Calu3 (cell line): ENCODE results near the gene SH3RF2. TPM values are rescaled to one million over a fixed set of nuclear protein-coding genes. Genes with fewer than 3 reads are reported as not detected.
A peak's percentile ranks its signal among the peaks of the same experiment; 100 is the strongest.

Experiments used
- BruUV-seq: library from RNA; stranded (reverse); fragments of 400-500 nt; replicated peaks from 2 replicates; lab custom pipeline; 2021; lab: Mats Ljungman, UMichigan
- CTCF ChIA-PET: fragments of 300-600 bp; sonication (Branson Sonifier 250); formaldehyde crosslinking; loops from one replicate; lab custom pipeline; 2022; ENCODE audit warnings: antibody characterized with exemption; lab: Charles Lee
- DNase-seq: peaks from one replicate; pipeline ENCODE4 v3.0.0; 2022
- H3K27ac Mint-ChIP-seq: one replicate; pipeline ENCODE4 v1.8.0; 2022; ENCODE audit warnings: mixed read lengths; ENCODE audit not compliant: unreplicated experiment
- H3K27me3 Mint-ChIP-seq: one replicate; pipeline ENCODE4 v1.8.0; 2022; ENCODE audit warnings: mixed read lengths; ENCODE audit not compliant: unreplicated experiment
- H3K36me3 Mint-ChIP-seq: one replicate; pipeline ENCODE4 v1.8.0; 2022; ENCODE audit warnings: mild to moderate bottlenecking, moderate library complexity, mixed read lengths; ENCODE audit not compliant: insufficient read depth, unreplicated experiment
- H3K4me1 Mint-ChIP-seq: one replicate; pipeline ENCODE4 v1.8.0; 2022; ENCODE audit warnings: mild to moderate bottlenecking, low read depth, mixed read lengths; ENCODE audit not compliant: unreplicated experiment
- H3K4me3 Mint-ChIP-seq: one replicate; pipeline ENCODE4 v1.8.0; 2022; ENCODE audit warnings: mild to moderate bottlenecking, low read depth, moderate library complexity, mixed read lengths; ENCODE audit not compliant: unreplicated experiment
- H3K9me3 Mint-ChIP-seq: one replicate; pipeline ENCODE4 v1.8.0; 2022; ENCODE audit warnings: low read depth, mixed read lengths; ENCODE audit not compliant: unreplicated experiment
- CTCF ChIP-seq: fragments of 200-600 bp; IDR thresholded peaks from one replicate; pipeline ENCODE4 v1.8.0; 2022; ENCODE audit warnings: antibody characterized with exemption; ENCODE audit not compliant: unreplicated experiment
- intact Hi-C: fragments of 100-400 bp; cut with micrococcal nuclease; formaldehyde crosslinking; loops from one replicate; pipeline ENCODE4 v1.10.0; 2022; ENCODE audit not compliant: unreplicated experiment
- total RNA-seq: library from RNA; stranded (reverse); gene quantifications from 2 replicates; pipeline ENCODE4 v1.2.3, GENCODE V29; 2022

Gene SH3RF2
- total RNA-seq, 1 experiment from 2014 or later = 21.9 TPM

GRCh38 chr5:145898171-145898570 is 38.2 kb upstream of the SH3RF2 start:
- H3K4me1 Mint-ChIP-seq = peaks cover 7% of the 10 kb centered on the region
- no peaks in the 10 kb centered on the region for H3K36me3 Mint-ChIP-seq
- no peaks in the 10 kb centered on the region for H3K9me3 Mint-ChIP-seq
- no peak for DNase-seq
- H3K27ac Mint-ChIP-seq = no peak overlapping the region
- no peak for TF ChIP-seq CTCF
- CTCF ChIA-PET = no interaction called here
- intact Hi-C loops = no loop called here
- no peaks in the 10 kb centered on the region for H3K27me3 Mint-ChIP-seq
- H3K4me3 Mint-ChIP-seq = no peak overlapping the region
- BruUV-seq = no TSS peak

- H3K9me3 Mint-ChIP-seq = no peaks in the 10 kb centered on the region
- CTCF ChIA-PET = interaction anchor here (1.5 kb wide), 1 partner anchor 14 kb away, joined by 3 read pairs; no protein-coding TSS in a partner anchor
- intact Hi-C loops = no loop called here
- no TSS peak for BruUV-seq
- no peak for TF ChIP-seq CTCF
- H3K4me1 Mint-ChIP-seq = no peaks in the 10 kb centered on the region
- no peak overlapping the region for H3K4me3 Mint-ChIP-seq
- H3K27me3 Mint-ChIP-seq = no peaks in the 10 kb centered on the region
- DNase-seq = no peak
- H3K36me3 Mint-ChIP-seq = no peaks in the 10 kb centered on the region
- no peak overlapping the region for H3K27ac Mint-ChIP-seq
Measured at GRCh38 chr5:145902421-145902820, 34.0 kb upstream of the SH3RF2 start.

GRCh38 chr5:145903113-145903512 is 33.3 kb upstream of the SH3RF2 start:
- Mint-ChIP-seq H3K36me3 (no peaks in the 10 kb centered on the region), H3K27me3 (no peaks in the 10 kb centered on the region), H3K4me1 (peaks cover 2% of the 10 kb centered on the region), H3K4me3 (no peak overlapping the region), H3K27ac (no peak overlapping the region), H3K9me3 (no peaks in the 10 kb centered on the region)
- no TSS peak for BruUV-seq
- CTCF ChIA-PET = interaction anchor here (1.5 kb wide), 1 partner anchor 15 kb away, joined by 3 read pairs; no protein-coding TSS in a partner anchor
- intact Hi-C loops = no loop called here
- TF ChIP-seq CTCF = peak; percentile 63
- DNase-seq = no peak

- Mint-ChIP-seq H3K9me3 (no peaks in the 10 kb centered on the region), H3K4me1 (peaks cover 7% of the 10 kb centered on the region), H3K36me3 (no peaks in the 10 kb centered on the region), H3K27me3 (no peaks in the 10 kb centered on the region), H3K4me3 (no peak overlapping the region), H3K27ac (no peak overlapping the region)
- intact Hi-C loops = no loop called here
- BruUV-seq = no TSS peak
- CTCF ChIA-PET = interaction anchor here (1.5 kb wide), 1 partner anchor 16 kb away, joined by 3 read pairs; no protein-coding TSS in a partner anchor
- no peak for TF ChIP-seq CTCF
- DNase-seq = no peak
Measured at GRCh38 chr5:145903867-145904266, 32.5 kb upstream of the SH3RF2 start.
